Glomerular endothelial cell (primary cell): ENCODE results near the gene TENM3. TPM values are rescaled to one million over a fixed set of nuclear protein-coding genes. Genes with fewer than 3 reads are reported as not detected.

Source experiments
- DNase-seq: peaks from one replicate; pipeline ENCODE4 v3.0.0-alpha.2; 2011; ENCODE audit warnings: low read depth, low spot score; ENCODE audit errors: extremely low read depth
- total RNA-seq: library from RNA; depleted of rRNA; stranded (reverse); fragments of >200 nt; gene quantifications from 2 replicates; pipeline ENCODE4 v1.2.3, GENCODE V29; 2015

Gene TENM3
- total RNA-seq, 1 donor from 2014 or later, result 40.3 TPM

DNA sequence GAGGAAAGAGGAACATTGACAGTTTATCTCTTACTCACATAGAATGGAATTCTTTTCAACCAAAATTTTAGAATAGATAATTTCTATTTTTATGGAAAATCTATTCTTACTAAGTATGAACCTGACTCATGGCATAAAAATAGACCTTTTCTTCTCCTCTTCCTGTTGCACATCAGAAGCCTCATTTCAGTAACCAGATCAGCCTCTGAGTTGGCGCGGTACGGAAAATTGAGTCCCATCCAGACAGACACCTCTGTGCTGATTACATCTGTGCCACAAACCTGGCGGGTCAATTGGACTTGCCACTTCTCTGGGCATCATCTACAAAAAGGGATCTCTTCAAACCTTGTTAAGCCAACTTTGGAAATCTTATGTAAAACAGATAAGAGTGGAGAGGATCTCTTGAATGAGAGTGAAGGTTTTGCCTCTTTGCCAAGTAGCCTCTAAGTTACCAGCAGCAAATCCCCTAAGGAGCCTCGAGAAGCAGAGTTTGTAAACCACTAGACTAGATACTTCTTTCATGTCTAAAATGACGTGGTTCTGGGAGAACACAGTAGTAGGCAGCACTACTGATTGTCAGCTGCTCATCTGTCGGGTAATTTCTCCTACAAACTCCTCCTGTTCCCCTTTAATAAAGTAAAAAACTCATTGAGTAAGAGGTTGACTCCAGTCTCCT, 37.4 kb downstream of the TENM3 start:
- no peak for DNase-seq

DNA sequence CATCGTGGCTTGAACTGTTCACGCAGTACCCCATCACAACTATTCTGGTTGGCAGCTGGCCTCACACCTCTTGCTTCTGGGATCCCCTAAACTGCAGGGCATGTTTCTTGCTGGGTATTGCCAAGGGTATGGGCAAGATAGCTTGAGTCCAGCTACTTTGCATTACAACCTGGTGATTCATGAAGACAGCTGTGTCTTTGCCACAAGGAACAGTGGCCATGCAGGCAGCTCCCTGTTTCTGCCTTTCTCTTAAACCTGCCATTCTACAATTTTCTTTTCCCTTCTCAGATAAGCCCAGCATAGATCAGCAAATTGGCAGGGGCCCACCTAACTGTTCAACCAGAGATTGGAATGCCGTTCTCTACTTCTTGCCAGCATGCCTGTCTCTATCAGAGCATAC, 42.8 kb downstream of the TENM3 start:
- DNase-seq, result no peak

DNA sequence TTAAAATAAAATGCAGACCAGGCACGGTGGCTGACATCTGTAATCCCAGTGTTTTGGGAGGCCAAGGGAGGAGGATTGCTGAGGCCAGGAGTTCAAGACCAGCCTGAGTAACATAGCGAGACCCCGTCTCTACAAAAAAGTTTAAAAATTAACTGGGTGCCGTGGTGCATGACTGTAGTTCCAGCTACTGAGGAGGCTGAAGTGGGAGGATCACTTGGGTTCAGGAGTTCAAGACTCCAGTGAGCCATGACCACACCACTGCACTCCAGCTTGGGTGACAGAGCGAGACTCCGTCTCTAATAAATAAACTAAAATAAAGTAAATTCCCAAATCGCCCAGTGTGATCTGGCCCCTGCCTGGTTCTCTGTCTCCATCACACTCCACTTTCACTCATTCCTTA, 43.7 kb downstream of the TENM3 start:
- DNase-seq, result no peak

DNA sequence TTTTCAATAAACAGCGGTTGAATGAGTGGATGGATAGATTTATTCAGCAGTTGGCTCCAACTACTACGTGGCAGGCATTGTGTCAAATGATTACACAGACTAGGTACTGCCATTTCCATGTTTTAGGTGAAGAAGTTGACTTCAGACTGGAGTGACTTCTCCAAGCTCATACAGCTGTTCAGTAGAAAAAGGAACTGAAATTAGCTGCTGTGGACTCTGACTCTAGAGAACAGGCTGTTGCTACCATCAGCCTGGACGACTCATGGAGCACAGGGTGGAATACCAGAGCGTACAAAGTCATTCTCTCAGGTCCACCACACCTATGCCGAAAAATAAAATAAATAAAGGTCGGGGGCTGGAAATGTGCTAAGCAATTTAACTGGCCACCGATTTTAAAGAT, 45.3 kb downstream of the TENM3 start:
- no peak for DNase-seq

DNA sequence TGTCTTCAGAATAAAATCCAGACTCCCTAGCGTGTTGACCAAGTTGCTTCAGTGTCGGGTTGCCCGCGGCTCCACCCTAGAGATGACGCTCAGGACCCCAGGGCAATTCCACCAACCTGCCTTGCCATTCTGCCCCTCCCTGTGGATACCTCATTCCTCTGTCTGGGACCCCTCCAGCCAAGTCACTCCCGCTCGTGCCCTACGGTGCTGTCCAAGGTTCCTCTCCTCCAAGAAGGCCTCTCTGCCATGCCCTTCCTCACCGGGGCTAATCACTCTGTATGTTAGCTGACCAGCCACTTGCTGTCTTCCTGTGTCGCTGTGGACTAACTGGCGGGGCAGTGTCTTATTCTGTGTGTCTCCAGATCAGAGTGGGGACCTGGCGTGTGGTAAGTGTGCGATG, 46.6 kb downstream of the TENM3 start:
- no peak for DNase-seq

DNA sequence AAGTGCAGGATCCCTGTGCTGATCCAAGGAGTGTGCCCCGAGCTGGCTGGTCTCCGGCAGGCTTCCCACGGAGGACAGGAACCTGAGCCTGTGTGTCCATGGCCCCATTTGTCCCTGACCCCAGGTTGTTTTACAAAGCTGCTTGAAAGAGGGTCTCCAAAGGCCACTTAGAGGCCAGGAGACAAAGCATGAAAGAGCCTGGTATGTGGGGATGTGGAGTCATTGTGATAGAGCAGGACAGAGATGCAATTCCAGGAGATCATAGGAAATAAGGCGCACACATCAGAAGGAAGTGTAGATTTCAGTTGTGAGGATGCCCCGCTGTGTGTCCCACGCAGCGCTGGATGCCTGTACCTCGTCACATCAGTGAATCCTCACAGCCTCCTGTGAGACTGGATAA, 48.0 kb downstream of the TENM3 start:
- DNase-seq, result no peak

DNA sequence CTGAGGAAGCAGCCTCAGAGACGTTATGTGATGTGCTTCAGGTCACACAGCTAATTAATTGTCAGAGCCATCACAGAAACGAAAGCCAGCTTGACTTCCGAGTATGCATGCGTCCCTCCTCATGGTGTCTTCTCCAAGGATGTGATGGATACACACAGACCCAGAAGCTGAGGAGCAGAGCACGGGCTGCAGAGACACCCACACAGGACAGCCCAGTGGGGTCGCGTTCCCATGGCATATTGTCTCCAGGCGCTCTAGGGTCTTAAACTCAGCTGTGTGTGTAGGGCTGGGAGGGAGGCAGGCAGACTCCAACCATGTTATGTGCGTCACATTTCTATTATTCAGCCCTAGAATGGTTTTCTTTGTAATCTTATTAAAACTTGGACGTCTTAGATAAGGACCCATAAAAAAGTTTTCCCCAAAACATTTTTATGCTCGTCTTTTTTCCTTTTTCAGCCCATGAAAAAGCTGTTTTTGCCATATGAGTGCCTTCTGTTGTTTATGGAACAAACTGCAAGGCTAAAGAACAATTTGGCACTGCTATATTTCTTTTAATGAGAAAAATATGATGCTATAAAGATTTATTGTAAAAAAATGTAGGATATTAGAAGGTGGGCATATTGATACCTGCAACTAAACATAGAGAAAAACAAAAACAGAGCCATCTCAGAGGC, 48.5 kb downstream of the TENM3 start:
- DNase-seq, result no peak

DNA sequence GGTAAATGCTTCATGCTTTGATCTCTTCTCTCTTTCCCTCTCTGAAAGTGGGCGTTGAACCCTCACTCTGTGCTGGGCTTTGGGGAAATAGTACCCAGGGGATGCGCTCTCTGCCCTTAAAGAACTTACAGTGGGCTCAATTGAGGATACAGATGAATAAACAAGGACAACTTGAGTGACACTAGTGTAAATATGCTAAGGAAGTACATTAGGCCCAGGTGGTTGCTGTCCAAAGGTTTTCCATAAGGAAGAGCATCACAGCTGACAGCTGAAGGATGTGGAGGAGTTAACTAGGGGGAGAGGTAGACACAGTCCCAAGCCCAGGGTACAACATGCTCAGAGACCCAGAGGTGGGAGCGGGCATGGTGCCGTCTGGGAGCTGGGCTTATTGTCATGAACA, 49.4 kb downstream of the TENM3 start:
- DNase-seq, result no peak

DNA sequence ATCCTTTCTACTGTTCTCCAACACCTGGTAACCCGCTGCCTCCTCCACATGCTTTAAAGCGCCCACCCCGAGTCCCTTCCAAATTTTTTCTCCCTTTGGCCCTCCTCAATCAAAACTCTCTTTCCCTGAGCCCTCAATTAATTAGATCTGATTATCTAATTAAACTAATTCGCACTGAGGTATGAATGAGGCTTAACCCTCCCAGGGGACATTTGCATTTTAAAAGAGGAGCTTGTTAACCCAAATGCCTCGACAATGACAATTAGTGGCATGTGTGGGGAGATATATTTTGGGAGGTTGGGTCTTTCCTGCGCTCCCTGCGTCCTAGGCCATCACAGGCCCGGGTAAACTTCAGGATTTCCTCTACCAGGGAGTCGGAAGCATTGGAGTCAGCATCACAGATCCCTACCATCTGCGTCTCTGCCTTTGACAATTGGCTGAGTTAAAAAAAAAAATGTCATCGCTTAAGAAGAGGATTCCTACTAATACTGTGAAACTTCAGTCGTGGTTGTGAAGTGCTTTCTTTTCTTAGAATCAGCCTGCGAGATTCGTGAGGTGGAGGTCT, 50.6 kb downstream of the TENM3 start:
- no peak for DNase-seq

DNA sequence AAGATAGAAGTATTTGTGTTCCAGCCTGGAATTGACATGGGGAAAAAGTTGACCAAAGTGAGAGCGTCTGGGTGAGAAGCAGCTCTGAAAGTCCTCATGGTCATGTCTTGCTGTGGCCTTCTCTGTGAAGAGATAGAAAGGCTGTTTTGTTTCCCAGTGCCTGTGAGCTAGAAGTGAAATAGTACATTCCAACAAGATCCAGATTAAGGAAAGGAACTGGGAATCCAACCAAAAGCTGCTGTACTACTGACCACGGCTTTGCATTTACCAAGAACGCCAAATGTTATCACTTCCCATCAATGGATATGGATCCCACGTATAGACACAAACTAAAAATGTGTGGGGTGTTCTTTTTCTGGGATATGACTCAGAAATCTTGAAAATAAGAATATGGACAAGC, 51.2 kb downstream of the TENM3 start:
- DNase-seq, result no peak

DNA sequence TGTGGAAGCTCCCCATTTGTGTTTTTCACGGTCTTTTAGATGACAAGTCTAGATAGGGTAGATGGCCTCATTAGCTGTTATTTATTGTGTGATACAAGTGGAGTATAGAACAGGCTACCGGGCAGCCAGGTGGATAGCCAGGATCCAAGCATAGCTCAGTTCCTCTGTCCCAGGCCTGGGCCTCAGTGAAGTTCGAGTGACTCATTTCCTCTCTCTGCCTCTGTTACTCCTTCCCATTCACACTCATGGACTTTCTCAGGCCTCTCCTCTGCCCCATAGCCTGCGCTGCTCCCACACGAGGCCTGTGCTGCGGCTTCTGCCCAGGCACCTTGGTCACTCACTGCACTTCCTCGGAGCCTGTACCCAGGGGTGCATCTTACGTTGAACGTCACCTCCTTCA, 54.5 kb downstream of the TENM3 start:
- no peak for DNase-seq

DNA sequence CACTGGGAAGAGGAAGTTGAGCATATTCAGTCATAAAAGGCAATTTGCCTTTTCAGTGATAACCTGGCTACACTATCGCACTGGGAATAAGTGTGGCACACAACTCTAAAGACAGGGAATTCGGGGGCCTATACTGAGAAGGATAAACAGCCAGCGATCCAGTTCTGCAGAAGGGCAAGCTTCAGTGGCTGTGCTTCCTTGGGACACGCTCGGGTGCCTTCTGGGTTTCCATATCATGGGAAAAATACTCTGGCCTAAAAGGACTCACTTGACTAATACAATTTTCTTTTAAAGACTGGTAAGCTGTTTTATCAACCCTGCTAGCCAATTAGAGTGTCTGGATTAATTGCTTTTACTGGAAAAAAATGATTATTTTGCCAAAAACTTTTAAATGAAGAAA, 58.5 kb downstream of the TENM3 start:
- no peak for DNase-seq

DNA sequence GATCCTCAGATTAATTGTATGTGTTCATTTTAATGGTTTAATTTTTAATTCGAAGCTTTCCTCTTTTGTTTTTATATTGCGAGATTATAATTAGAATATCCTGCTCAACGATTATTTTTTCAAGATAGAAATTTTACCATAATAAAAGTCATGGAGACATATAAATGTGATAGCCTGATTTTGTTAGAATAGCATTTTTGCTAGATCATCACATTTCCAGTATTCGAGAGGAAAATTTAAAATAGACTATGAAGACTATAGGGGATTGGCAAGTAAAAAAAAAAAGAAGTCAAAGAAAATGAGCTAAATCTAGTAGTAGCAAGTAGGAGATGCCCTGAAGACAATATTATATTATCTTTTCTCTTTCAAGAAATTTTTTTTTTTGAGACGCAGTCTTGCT, 60.6 kb downstream of the TENM3 start:
- no peak for DNase-seq

DNA sequence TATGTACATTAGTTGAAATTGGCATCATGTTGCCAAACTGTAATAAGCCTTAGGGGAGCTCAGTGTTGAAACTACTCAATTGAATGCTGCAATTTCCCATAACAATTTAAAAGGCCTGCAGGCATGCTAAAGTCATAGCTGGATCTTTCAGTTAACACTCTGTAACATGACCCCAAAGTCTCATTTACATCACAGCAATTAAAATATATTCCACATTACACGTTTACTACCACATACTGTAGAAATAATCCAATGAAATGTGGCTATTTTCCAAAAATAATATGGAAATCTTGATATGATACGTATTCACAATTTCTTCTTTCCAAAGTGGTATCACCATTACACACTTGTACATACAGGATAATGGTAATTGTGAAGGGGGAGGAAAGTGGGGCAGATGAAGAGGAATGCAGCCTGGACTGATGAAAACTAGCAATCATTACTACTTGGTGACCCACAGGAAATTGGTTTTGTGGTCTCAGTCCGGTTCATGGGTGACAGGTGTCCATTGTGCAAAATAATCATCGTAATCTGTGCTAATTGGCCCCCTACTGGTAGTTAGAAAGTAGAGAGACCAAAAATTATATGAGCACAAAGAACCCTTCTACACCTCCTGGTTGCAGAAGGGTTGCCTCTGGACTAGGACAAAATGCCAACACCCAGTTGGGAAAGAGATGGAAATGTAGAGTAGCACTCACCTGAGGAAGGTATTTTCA, 63.7 kb downstream of the TENM3 start:
- no peak for DNase-seq

DNA sequence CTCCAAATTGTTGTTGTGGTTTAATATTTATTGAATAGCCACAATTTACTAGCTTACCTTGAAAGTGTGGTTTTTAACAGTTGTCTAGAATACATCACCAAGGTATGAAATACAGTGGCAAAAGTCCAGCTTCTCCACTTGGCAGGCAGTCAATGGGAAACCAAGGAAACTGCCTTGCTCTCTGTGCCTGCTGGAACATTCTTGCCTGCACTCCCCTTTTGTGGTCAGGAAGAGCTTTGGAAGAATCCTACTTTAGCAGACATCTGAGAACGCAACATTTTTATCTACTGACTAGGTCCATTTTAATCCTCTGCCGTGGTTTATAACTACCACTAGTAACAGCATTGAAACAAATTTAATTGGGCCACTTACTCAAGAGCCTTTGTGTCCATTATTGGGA, 64.5 kb downstream of the TENM3 start:
- no peak for DNase-seq

DNA sequence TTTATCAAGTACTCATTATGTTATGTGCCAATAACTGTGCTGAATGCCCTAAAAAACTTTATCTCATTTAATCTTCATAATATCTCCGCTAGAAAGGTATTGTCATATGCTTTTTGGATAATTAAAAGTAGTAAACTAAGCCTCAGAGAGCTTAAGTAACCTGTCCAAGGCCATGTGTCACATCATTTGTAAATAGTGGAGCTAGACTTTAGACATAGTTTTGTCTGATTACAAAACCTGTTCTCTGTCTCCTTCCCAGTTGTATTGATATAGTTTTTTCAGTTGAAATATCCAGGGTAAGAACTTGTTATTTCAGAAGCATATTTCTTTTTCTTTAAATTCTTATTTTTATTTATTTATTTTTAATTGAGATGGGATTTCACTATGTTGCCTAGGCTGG, 66.7 kb downstream of the TENM3 start:
- DNase-seq, result no peak

DNA sequence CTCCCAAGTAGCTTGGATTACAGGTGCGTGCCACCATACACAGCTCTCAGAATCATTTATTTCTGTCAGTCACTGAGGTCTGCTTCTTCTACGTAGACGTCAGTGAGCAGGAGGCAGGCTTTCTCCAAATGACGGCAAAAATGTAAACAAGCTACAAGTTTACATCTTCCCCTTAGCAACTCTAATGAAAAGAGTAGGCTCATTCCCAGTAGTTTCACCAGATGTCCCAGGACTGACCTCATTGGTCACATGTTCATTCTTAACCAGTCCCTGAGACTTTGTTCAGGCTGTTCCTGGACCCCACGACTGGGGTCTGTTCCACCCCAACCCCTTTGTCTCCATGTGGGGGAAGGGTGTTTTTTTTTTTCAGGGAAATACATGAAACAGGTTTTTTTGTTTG, 67.1 kb downstream of the TENM3 start:
- DNase-seq, result no peak

DNA sequence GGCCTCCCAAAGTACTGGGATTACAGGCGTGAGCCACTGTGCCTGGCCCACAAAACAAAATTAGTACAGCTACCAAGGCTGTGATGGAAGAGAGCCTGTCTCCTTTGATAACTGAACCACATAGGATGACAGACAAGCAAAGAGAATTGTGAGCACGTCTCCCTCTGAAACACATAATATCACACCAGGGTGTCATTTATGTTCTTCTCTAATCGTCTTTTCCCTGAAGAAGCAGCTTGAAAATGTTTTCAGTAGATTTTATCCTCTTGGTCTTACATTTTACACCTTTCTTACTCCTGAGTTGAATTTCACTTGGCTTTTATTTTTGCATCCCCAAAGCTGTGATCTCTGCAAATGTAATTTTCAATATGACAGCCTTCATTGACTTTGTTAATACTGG, 67.8 kb downstream of the TENM3 start:
- no peak for DNase-seq

DNA sequence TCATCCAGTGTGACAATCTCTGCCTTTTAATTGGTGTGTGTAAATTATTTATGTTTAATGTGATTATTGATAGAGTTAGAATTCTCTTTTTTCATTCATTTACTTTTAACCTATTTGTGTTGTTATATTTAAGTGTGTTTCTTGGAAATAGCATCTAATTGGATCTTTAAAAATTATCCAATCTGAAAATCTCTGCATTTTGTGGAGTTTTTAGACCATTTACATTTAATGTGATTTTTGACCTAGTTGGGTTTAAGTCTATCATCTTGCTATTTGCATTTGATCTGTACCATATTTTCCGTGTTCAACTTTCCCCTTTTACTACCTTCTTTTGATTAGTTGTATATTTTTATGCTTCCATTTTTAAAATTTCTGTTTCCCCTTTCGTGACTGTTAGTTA, 71.3 kb downstream of the TENM3 start:
- no peak for DNase-seq

DNA sequence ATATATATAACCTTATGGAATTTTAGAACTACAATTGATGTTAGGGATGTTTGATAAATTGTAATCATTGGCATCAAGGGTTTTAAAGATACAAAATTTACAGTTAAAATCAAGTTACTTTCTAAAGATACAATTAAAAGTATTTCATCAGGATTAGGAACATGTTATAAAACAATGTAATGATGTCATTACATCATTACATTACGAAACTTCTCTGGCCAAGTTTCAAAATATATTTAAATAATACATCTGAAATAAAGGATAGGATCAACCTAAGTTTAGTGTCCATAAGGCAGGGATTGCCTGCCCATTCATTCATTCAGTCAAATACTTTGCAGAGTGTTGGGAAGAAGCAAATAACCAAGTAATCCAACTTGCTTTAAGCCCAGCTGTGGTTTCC, 75.1 kb downstream of the TENM3 start:
- no peak for DNase-seq

DNA sequence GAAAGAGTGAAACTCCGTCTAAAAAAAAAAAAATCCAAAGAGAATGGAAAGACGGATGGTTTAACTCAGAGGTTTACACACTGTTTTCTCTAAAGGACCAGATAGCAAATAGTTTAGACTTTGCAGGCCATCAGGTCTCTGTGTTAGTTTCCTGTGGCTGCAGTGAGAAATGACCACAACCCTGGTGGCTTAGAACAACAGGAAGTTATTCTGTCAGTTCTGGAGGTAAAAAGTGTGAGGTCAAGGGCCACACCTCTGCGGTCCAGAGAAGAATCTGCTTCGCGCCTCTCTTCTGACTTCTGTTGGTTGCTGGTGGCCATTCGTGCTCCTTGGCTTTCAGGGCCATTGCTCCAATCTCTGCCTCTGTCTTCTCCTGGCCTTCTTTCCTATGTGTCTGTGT, 76.9 kb downstream of the TENM3 start:
- no peak for DNase-seq

DNA sequence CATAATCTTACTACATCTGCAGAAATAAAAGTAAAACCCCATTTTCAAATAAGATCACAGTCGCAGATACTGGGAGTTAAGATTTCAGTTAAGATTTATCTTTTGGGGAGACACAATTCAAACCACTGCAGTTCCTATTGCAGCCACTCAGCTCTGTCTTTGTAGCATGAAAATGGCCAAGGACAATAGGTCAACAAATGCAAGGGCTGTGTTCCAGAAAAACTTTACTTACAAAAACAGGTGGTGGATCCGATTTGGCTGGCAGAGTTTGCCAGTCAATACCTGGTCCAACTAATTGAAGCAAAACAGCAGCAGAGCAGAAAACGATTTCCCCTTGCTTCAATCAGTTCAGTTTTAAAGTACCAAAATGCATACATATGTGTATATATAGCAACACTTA, 77.4 kb downstream of the TENM3 start:
- no peak for DNase-seq
